Germinal center (tissue), 1 donor: Measurements from ENCODE around the gene PAGR1.
"Not testable (repeated sequence)": the region's sequence is repeated elsewhere in the genome, so short reads cannot be mapped to it uniquely, and the experiment has no call there.

Source experiments
- DNase-seq: peaks from one replicate; pipeline ENCODE4 v3.0.0; 2012; ENCODE audit warnings: mixed read lengths, low spot score

PAGR1 gene

DNA sequence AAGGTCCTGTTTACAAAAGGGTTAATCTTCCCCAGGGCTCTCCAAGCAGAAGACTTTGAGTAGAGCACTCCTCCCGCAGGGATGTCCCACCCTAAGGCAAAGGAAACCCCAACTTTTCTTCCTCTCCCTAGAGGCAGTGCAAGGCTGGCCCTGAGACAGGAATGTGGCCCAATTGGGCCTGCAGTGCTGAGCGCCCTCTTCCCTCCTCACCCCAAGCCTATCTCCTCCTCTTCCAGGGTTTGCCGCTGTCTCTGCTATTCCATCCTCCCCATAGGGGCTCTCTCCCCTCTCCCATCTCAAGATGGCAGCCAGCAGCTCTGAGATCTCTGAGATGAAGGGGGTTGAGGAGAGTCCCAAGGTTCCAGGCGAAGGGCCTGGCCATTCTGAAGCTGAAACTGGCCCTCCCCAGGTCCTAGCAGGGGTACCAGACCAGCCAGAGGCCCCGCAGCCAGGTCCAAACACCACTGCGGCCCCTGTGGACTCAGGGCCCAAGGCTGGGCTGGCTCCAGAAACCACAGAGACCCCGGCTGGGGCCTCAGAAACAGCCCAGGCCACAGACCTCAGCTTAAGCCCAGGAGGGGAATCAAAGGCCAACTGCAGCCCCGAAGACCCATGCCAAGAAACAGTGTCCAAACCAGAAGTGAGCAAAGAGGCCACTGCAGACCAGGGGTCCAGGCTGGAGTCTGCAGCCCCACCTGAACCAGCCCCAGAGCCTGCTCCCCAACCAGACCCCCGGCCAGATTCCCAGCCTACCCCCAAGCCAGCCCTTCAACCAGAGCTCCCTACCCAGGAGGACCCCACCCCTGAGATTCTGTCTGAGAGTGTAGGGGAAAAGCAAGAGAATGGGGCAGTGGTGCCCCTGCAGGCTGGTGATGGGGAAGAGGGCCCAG lies 3.0 kb upstream of the PAGR1 start:
- no peak for DNase-seq

DNA sequence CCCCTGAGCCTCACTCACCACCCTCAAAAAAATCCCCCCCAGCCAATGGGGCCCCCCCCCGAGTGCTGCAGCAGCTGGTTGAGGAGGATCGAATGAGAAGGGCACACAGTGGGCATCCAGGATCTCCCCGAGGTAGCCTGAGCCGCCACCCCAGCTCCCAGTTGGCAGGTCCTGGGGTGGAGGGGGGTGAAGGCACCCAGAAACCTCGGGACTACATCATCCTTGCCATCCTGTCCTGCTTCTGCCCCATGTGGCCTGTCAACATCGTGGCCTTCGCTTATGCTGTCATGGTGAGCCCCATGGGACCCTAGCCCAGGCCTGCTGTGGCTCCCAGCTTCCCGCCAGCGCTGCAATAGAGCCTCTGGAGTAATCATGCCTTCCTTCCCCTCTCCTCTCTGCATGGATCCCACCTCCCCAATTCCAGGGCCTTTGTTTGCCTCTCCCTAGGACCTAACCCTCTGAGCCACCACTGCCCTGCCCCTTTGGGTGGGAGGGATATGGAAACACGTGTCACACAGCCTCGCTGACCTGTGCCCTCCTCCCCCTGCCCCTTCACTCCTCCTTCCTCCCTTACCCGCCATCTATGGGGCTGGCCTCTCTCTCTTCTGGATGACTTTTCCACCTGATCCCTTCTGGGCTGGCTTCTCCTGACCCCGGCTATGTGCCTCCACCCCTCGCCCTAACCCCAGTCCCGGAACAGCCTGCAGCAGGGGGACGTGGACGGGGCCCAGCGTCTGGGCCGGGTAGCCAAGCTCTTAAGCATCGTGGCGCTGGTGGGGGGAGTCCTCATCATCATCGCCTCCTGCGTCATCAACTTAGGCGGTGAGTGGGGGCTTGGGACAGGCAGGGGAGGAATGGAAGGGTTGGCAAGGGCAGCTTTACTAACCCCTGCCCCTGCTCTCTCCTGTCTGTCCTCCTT lies 2.0 kb upstream of the PAGR1 start:
- DNase-seq = no peak

DNA sequence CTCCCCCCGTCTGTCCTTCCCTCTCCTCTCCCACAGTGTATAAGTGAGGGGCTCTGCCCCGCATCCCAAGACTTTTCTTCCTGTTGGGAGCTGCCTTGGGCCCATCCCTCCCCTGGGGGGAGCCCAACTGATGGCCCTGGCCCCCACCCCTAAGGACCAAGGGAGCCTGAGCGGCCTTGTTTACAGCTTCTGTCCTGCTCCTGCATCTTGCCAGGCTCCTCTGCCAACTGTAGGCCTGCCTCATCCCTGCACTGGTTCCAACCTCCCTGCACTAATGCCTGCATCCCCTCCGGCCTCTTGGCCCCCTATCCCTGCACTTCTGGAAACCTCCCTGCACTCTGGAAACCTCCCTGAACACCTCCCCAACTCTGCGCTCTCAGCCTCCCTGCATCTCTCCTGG lies 1.4 kb upstream of the PAGR1 start:
- no peak for DNase-seq

DNA sequence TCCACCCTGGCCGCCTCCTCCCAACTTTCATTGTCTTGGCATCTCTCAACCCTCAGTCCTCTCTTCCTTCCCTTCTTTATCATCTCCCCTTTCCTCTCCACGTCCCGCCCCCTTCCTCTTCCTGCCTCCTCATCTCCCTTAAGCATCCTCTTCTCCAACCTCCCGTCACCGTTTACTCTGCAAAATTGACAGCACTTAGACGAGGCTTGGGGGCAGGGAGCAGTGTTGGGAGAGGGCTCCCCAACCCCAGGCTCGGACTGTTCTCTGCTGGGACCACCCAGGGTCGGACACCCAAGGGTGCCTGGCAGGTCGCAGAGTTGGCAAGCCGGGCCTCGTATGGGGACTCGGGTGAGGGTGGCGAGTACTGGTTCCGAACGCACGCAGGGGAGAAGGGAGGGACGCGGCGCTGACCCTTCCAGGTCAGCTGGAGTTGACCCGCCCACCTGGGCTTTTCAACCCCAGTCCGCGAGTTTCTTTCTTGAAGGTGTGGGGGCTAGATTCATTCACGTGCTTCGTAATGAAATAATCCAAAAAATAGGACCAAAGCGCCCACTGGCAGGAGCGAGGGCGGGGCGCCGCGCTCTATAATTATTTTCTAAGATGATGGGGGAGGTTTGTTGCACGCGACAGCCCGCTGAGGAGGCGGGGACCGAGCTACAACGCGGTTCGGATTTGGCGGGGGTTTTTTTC lies 775 bp upstream of the PAGR1 start:
- no peak for DNase-seq

DNA sequence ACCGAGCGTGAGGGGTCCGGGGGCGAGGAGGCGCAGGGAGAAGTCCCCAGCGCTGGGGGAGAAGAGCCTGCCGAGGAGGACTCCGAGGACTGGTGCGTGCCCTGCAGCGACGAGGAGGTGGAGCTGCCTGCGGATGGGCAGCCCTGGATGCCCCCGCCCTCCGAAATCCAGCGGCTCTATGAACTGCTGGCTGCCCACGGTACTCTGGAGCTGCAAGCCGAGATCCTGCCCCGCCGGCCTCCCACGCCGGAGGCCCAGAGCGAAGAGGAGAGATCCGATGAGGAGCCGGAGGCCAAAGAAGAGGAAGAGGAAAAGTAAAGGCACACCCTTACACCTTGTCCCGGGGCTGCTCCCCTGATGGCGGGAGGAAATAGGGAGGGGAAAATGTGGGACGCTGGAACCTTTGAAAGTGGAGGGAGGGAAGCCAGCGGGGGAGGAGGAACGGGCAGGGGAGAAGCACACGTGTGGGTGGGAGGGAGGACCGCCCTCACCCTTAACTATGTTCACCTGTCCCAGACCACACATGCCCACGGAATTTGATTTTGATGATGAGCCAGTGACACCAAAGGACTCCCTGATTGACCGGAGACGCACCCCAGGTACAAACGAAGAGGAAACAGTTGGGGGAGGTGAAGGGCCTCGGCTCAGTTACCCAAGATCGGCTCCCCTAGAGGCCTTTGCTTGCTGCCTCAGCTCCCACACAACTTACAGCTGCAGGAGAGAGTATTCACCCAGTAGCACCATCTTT lies 916 bp downstream of the PAGR1 start:
- DNase-seq = peak; percentile 59

DNA sequence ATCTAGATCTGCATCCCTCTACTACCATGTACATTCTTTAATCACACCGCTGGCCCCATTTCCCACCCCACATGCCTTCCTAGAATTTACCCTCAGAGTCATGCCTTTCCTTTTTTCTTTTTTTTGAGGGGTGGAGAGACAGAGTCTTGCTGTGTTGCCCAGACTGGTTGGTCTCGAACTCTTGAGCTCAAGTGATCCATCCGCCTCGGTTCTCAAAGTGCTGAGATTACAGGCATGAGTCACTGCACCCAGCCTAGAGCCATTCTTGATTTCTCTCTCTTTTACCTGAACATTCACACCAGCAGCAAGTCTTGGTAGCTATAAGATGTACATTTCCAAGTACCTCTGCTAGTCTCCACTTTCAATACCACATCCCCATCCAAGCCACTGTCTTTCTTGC lies 2.1 kb downstream of the PAGR1 start:
- no peak for DNase-seq

DNA sequence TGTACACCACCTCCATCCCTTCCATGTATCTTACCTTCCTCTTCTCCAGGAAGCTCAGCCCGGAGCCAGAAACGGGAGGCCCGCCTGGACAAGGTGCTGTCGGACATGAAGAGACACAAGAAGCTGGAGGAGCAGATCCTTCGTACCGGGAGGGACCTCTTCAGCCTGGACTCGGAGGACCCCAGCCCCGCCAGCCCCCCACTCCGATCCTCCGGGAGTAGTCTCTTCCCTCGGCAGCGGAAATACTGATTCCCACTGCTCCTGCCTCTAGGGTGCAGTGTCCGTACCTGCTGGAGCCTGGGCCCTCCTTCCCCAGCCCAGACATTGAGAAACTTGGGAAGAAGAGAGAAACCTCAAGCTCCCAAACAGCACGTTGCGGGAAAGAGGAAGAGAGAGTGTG lies 3.6 kb downstream of the PAGR1 start:
- DNase-seq = no peak

DNA sequence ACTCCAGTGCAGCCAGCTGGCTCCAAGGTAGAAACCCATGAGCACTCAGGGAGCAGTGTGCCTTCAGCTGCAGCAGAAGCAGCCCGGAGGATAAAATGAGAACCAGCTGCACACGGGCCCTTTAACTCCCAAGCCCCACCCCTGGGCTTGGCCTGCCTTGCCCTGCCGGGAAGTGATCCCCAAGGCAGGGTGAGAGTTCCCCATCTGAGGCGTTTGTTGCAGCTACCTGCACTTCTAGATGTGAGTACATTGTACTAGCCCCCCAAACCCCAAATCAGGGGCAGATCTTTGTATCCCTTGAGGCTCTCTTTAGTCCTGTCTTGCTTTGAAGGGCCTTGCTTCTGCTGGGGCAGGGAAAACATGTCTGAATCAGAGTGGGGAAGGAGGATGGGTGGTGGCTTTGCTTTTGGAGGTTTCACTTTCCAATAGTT lies 4.3 kb downstream of the PAGR1 start, which contains the start of gene MVP:
TSS of gene MVP (plus strand) at position 192 of the 431 bp plus-strand sequence. CDS start 10,088 bp downstream, outside the sequence.
- peak; percentile 79 for DNase-seq

DNA sequence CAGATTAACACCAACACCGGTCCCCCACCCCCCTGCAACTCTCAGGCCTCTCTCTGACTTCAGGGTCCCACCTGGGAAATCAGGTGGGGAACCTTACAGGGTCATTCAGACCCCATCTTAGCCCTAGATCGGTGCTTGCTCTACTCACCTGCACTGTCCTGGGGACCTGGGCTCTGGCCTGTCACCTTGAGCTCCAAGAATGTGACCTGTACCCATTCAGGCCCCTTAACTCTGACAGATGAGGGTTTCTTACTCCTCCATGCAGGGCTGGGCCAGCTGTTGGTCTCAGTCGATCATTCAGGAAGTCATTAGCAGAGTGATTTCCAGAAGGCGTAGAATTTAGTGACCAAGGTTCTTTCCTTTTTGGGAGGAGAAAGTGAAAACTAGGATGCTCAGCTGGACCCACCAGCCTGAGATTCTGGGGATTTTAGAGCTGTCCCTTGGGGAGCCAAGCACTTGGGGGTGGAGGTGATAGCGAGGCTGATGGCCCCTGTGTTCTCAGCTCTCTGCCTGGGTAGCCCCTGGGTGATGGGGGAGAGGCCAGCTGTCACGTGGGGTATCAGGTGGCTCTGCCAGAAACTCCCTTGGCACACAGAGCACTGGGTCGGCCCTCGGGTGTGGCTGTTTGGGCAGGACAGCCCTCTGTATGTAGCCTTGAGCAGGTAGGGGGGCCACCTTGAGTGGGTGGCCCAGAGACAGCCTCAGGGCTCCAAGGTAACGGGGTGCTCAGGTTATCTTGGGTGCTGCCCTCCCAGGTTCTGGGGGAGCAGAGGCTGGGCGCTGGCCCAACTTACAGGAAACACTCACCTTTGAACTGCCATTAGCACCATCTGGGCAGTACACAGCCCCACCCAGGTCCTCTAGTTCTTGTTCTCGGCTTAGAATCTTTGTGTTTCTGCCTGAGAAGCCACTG lies 5.0 kb downstream of the PAGR1 start:
- DNase-seq = no peak

DNA sequence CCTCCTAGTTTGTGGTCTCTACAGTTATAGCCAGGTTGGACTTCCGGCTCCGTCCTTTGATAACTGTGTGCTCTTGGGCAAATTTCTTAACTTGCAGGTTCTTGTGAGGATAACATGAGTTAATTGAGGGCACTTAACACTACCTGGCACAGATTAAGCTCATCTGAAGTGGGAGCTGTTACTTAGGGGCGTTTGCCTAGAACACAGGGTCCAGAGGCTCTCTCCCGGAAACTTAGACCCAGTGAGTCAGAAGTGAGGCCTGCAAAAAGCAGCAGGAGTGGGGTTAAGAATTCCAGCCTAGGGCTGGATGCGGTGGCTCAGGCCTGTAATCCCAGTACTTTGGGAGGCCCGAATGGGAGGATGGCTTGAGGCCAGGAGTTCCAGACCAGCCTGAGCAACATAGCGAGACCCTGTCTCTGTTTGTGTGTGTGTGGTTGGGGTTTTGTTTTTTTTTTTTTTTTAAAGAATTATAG lies 5.7 kb downstream of the PAGR1 start:
- DNase-seq = no peak

DNA sequence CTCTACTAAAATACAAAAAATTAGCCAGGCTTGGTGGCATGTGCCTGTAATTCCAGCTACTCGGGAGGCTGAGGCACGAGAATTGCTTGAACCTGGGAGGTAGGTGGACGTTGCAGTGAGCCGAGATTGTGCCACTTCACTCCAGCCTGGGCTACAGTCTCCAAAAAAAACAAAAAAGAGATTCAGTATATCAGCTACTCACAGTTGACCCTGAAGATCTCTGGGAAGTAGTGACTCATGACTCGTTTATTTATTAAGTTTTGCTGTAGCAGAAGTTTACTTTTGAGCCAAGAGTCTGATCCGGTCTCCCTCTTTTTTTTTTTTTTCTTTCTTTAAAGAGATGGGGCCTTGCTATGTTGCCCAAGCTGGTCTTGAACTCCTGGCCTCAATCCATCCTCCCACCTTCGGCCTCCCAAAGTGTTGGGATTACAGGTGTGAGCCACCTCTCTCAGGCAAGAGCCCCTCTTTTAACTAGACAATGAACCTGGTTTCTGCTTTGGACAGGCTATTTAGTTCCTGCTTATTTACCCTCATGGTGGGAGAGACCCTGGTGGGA lies 8.7 kb downstream of the PAGR1 start:
- DNase-seq = no peak

DNA sequence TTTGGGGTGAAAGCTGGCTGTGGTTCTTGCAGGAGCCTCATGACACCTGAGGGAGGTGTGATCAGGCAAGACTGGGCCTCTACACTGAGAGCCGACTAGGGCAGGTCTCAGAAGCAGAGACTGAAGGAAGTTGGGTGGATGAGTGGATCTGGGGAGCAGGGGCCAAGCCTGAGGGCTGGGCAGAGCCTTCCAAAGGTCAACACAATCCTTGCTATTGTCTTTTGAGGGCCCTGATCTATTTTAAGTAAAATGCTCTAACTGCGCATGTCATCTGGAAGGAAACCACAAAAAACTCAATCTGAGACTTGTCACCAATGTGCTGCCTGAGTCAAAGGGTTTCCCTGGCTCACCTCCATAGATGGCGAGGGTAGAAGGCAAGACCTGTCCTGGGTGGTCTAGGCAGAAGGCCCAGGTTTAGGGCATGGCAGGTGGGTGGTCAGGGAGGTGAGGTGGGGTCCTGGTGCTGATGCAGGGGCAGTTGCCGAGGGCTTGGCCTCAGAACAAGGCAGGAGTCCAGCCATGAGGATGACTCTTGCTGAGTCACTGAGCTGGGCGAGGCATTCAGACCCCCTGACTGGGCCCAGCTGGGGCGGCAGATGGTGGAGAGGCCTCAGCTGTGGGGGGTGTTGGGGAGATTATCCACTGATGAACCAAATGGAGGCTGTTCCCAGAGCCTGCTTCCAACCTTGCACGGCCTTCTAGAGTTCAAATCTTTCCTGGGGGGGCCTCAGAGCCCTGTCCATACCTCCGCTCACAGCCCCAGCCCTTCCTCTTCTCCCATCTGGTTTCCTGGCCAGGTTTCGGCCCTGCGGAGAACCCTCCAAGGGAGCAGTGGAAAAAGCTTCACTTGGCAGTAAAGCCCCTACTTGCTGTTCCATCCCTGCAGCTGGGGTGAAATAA lies 9.4 kb downstream of the PAGR1 start:
- no peak for DNase-seq

DNA sequence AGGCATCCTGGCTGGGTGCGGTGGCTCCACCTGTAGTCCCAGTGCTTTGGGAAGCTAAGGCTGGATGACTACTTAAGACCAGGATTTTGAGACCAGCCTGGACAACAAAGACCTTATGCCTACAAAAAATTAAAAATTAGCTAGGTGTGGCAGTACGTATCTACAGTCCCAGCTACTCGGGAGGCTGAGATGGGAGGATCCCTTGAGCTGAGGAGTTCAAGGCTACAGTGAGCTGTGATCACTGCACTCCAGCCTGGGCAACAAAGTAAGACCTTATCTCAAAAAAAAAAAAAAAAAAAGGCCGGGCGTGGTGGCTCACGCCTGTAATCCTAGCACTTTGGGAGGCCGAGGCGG lies 10.4 kb downstream of the PAGR1 start:
- DNase-seq = no peak

DNA sequence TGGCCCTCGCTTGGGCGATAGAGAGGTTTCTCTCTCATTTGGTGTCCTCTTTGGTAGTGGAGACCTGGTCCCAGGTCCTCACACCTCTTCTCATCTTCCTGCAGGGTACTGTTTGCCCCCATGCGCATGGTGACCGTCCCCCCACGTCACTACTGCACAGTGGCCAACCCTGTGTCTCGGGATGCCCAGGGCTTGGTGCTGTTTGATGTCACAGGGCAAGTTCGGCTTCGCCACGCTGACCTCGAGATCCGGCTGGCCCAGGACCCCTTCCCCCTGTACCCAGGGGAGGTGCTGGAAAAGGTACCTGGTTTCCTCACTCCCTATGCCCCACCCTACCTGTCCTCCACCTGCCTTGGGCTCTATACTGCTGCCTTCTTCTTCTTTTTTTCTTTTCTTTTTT lies 14.8 kb downstream of the PAGR1 start:
- DNase-seq = no peak

DNA sequence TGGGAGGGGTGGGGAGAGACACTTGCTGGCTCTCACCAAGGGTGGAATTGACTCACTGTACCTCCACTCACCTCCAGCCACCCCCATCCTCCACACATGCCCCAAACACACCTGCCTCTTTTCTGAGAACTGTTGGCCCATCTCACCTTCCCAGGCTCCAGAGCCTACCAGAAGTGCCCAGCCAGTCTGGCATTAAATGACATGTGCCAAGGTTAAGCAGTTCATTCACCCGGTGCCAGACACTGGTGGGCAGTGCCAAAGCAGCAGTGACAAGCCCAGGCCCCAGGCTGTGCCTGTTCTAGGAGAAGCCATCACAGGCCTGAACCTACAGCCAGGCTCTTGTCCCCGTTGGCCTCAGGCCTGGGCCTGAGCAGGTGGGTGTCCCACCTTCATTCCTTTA lies 15.5 kb downstream of the PAGR1 start:
- DNase-seq = no peak

DNA sequence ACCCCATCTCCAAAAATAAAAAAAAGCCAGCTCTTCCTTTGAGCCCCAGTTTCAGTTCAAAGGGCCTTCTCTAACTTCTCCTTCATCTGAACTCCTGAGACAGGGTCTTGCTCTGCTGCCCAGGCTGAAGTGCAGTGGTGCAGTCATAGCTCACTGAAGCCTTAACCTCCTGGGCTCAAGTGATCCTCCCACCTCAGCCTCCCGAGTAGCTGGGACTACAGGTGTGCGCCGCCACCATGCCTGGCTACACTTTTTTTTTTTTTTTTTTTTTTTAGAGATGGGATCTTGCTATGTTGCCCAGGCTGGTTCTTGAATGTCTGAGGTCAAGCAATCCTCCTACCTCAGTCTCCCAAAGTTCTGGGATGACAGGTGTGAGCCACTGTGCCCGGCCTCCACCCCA lies 17.3 kb downstream of the PAGR1 start:
- not testable (repeated sequence) for DNase-seq

DNA sequence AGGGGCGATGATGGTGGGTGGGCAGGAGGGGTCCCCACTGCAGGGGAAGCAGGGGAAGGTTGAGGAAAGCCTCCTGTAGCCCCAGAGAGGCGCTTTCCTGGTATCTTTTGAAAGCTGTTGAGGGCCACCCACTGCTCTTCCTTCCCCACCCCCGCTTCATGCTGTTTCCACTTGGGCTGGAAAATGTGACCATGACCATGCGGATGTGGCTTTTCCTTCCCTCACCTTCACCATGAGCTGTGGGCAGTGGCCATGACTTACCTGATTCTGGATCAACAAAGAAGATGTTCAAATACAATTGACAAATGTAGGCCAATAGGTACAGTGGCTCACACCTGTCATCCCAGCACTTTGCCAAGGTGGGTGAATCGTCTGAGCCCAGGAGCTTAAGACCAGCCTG lies 18.1 kb downstream of the PAGR1 start:
- no peak for DNase-seq

DNA sequence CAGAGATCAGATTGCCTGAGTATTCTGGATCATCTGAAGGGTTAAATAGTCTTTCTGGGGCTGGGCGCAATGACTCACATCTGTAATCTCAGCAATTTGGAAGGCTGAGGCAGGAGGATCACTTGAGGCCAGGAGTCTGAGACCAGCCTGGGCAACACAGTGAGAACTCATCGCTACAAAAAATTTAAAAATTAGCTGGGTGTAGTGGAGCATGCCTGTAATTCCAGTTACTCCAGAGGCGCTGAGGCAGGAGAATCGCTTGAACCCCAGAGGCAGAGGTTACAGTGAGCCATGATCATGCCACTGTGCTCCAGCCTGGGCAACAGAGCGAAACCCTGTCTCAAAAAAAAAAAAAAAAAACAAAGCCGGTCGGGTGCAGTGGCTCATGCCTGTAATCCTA lies 20.0 kb downstream of the PAGR1 start:
- DNase-seq = no peak

DNA sequence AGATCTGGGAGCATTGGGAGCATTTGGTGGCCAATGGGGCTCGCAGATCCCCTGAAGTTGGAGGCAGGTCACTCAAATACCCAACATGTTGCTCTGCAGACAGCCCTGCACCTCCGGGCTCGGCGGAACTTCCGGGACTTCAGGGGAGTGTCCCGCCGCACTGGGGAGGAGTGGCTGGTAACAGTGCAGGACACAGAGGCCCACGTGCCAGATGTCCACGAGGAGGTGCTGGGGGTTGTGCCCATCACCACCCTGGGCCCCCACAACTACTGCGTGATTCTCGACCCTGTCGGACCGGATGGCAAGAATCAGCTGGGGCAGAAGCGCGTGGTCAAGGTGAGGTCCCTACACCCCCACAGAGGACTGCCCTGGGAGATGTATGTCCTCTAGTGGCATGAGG lies 20.7 kb downstream of the PAGR1 start:
- DNase-seq = no peak
